T-helper 1 cell treated with Interleukin-12 subunit alpha and Interleukin-12 subunit beta and Interleukin-4 antibody, amounts not matched to agents 30 ng/mL and 1 ng/mL, for 36 hours (primary cell): ENCODE results near the gene GDAP1L1. TPM values are rescaled to one million over a fixed set of nuclear protein-coding genes. Genes with fewer than 3 reads are reported as not detected.
"Not testable (repeated sequence)": the region's sequence is repeated elsewhere in the genome, so short reads cannot be mapped to it uniquely, and the experiment has no call there.

ENCODE experiments used
- intact Hi-C: fragments of 100-400 bp; cut with micrococcal nuclease; formaldehyde crosslinking; loops from one replicate; pipeline ENCODE4 v1.15.1; 2024
- total RNA-seq: library from RNA; stranded (reverse); gene quantifications from 2 replicates; pipeline ENCODE4 v1.2.3, GENCODE V29; 2022

Gene GDAP1L1
- total RNA-seq, 1 donor from 2014 or later, result not detected

DNA sequence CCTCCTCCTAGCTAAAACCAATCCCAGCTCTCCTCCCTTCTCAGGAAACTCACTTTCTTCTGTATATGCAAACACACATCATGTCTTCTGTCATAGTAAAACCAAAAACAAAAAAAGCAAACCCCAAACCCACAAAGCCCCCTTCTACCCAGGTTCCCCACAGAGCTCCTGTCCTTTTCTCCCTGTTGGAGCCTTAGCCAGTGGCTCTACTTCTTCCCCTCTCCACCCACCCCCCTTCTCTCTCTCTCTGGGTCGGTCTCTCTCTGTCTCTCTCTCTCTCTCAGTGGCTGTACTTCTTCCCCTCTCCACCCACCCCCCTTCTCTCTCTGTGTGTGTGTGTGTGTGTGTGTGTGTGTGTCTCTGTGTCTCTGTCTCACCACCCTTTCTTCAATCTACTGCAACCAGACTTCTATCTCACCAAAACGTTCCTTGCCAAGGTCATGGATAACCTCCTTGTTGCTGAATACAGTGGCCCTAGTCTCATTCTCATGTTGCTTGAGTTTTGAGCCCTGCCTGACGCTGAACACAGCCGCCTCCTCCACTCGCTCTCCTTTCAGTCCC, 27.9 kb upstream of the GDAP1L1 start:
- intact Hi-C loops, result loop anchor here (10.0 kb wide), 1 partner anchor 1096 kb away; no protein-coding TSS in a partner anchor

DNA sequence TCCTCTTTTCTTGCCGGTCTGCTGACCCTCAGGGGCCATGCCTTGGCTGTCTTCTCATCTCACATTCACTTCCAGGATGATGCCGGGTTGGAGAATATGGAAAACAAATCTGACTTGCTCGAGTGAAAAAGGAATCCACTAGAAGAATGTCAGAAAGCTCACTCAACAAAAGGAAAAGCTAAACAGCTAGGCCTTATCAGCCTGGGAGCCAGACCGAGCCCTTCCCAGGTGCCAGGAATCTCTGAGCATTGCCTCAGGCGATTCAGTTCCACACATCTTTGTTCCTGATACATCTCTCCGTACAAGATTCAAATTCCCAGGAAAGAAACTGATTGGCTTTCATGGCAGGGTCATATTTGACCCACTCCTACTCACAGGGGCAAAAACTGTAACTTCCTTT, 27.3 kb upstream of the GDAP1L1 start:
- intact Hi-C loops, result loop anchor here (10.0 kb wide), 1 partner anchor 1095 kb away; no protein-coding TSS in a partner anchor

DNA sequence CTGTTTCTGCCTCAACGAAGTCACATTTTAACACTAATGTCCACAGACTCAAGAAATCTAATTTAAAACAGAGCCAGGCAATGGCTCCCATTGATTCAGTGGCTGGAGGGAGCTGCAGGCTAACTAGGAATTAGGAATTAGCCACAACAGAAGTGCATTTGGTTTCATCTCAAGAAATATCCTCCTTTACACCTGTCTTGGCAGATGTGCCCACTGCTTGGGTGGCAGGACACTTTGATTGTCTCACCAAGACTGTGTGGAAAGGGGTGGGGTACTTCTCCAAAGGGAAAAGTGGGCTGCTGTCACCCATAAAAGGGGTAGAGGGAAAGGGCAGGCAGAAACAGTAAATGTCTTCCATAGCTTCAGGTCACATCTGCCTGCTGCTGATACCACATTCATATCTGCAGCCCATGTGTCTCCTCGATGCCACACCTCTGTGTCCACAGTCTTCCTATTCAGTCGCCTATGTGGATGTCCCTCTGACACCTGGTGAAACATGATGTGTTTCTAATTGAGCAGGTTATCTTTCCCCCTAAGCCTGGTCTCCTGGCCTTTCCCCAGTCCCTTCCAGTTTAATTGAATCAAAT, 25.6 kb upstream of the GDAP1L1 start:
- intact Hi-C loops, result no loop called here

DNA sequence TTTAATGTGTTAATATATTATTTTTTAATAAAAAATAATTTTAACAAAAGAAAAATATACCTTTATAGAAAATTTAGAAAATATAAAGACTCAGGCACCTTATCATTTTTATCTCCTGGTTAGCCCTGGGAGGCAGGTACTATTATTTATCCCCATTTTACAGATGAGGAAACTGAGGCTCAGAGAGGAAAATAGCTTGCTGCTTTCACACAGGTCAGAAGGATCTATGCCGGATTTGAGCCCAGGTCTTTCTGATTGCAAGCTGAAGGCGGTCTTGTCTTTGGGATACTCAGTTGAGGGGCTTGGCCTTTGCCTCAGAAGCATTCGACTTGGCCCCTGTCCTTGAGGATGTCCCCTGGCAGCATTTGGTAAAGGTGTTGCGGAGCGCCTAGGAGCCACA, 25.1 kb upstream of the GDAP1L1 start:
- intact Hi-C loops, result no loop called here

GRCh38 chr20:44222633-44223368, 24.3 kb upstream of the GDAP1L1 start:
- intact Hi-C loops, result no loop called here

DNA sequence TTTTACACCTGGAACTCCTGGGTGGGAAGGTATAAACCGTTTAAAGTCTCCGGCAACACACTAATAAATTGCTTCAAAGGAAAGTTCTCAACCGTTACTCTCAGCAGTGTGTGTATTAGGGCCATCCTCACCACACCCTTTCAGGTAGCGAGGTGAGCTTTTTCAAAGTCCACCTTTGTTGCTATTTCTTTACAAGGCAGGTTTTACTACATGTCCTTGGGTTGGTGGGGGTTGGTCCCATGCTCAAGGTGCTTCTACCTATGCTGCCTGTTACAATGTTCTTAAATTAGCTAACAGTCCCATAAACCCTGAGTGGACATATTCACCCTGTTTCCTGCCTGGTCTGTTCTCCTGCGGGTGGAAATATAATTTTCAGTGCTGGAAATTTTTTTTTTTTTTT, 23.4 kb upstream of the GDAP1L1 start:
- intact Hi-C loops, result no loop called here

DNA sequence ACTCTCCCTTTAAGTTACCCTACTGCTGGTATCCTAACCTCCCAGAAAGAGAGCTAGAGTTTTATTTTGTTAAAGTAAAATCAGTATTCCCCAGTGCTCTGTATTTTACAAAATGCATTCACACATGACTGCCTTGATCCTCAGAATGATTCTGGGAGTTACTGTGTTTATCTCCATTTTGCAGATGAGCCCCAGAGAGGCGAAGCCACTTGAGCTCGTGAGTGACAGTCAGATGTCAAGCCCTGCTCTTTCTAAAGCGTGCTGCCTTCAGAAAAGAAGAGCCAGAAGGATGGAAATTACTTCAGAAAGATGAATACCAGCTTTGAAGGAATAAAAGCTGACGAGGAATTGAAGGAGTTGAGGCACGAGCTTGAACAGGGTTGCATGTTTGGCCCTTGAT, 22.5 kb upstream of the GDAP1L1 start:
- intact Hi-C loops, result no loop called here

GRCh38 chr20:44228465-44229258, 18.4 kb upstream of the GDAP1L1 start:
- intact Hi-C loops, result no loop called here

DNA sequence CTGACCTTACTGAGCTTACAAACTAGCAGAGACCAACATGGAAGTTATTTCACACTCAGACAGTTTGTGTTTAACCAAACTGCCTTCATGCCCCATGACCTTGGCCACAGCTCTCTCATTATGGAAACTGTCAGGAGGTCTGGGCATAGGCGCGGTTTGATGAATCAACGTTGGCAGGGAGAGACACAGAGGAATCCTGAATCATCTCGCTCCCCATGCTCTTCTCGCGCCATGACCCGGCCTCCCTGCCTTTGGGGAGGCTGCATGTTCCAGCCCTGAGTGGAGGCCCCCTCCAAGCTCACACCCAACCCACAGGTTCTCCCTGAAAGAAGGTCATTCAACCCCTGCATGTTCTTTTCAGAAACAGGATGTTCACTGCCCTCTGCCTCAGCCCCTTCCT, 15.9 kb upstream of the GDAP1L1 start:
- intact Hi-C loops, result no loop called here

DNA sequence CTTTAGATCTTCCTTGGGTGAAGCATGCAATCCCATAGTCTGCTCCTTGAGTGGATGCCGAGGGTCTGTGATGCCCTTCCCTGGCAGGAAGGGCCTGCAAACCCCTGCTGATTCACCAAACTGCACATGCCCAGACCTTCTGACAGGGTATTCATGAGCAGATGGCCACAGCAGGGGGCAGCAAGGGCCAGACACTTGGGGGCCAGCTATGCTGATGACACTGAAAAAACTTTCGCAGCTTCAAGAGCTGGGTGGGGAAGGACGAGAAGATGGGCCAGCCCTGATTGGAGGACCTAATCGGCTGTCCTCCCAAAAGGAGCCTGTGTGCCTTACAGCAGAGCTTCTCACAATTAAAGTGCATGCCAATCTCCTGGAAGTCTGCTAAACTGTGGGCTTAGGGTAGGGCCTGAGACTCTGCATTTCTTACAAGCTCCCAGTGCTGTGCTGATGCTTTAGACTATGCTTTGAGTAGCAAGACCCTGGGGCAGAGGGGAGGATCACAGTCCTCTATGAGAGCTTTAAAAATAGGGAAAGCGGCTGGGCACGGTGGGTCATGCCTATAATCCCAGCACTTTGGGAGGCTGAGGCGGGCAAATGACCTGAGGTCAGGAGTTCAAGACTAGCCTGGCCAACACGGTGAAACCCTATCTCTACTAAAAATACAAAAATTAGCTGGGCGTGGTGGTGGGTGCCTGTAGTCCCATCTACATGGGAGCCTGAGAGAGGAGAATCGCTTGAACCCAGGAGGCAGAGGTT, 15.2 kb upstream of the GDAP1L1 start:
- intact Hi-C loops, result no loop called here

GRCh38 chr20:44232469-44232856, 14.6 kb upstream of the GDAP1L1 start:
- intact Hi-C loops, result not testable (repeated sequence)

- intact Hi-C loops, result no loop called here
Observed at GRCh38 chr20:44233436-44234016, 13.6 kb upstream of the GDAP1L1 start.

GRCh38 chr20:44234566-44235317, 12.4 kb upstream of the GDAP1L1 start:
- intact Hi-C loops, result no loop called here

DNA sequence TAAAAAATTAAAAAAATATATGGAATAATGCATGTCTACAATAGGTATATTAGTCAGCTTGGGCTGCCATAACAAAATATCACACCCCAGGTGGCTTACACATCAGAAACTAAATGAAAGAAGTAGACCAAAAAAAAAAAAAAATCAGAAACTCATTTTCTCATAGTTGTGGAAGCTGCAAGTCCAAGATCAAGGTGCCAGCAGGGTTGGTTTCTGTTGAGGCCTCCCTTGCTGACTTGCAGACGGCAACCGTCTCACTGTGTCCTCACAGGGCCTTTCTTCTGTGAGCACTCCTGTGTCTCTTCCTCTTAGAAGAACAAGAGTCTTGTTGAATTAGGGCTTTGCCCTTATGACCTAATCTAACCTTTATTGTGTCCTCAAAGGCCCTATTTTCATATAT, 11.4 kb upstream of the GDAP1L1 start:
- intact Hi-C loops, result no loop called here

DNA sequence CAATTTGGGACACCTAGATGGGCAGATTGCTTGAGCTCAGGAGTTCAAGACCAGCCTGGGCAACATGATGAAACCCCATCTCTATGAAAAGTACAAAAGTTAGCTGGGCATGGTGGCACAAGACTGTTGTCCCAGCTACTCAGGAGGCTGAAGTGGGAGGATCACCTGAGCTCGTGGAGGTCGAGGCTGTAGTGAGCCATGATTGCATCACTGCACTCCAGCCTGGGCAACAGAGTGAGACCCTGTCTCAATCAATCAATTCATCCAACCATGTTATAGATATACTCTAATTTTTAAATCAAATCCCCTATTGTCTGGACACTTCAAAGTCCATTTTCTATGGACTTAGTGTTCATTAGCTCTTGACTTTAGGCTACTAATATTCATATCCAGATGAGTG, 10.3 kb upstream of the GDAP1L1 start:
- intact Hi-C loops, result not testable (repeated sequence)

GRCh38 chr20:44241796-44242195, 5.3 kb upstream of the GDAP1L1 start:
- intact Hi-C loops, result no loop called here

GRCh38 chr20:44245977-44246376, 1.1 kb upstream of the GDAP1L1 start:
- intact Hi-C loops, result no loop called here

GRCh38 chr20:44247586-44248409, 690 bp downstream of the GDAP1L1 start:
- intact Hi-C loops, result no loop called here

DNA sequence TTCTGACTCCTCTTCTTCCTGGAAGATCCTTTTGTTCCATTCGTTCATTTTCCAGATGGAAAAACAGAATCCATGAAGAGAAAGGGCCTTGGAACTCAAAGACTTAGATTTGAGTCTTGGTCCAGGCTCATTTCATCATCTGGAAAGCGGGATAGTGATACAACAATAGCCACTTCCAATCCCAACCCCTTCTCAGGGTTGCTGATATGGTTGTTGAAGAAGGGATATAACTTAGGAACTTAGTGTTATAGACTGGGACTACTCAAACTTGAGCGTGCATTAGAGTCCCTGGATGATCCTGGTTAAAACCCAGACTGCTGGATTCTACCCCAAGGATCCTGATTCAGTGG, 1.3 kb downstream of the GDAP1L1 start:
- intact Hi-C loops, result no loop called here
